Measurements from ENCODE around the gene BTG2.

BTG2 gene

DNA sequence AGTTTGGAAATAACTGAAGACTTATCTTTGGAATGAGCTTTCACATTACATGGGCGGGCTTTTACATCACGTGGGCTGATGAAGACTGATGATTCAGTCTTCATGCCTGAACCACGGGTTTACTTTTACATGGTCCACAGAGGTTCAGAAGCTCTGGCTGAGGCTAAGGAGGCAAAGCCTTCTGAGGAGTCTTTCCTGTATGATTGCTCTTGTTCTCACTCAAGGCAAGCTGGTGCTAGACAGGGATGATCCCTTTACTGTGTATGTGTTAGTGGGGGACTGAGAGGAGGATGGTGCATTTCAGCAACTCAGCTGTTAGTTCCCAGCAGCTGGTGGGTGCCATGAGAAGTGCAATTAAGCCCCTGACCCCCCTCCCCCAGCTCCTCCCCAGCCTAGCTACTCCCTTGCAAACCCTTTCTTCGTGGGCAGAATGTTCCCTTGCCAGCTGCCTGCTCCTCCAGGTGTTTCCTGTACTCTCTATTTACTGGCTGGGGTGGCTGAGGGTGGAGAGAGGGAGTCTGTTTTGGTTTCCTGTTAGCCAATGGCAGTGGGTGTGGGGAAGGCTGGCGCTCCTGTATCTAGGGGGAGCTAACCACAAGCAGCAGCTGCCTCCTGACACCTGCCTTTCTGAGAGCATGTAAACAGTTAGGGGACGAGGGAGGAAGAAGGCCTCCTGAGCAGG is 15.4 kb downstream of the BTG2 start:
- DNase-seq: peak; percentile 32

DNA sequence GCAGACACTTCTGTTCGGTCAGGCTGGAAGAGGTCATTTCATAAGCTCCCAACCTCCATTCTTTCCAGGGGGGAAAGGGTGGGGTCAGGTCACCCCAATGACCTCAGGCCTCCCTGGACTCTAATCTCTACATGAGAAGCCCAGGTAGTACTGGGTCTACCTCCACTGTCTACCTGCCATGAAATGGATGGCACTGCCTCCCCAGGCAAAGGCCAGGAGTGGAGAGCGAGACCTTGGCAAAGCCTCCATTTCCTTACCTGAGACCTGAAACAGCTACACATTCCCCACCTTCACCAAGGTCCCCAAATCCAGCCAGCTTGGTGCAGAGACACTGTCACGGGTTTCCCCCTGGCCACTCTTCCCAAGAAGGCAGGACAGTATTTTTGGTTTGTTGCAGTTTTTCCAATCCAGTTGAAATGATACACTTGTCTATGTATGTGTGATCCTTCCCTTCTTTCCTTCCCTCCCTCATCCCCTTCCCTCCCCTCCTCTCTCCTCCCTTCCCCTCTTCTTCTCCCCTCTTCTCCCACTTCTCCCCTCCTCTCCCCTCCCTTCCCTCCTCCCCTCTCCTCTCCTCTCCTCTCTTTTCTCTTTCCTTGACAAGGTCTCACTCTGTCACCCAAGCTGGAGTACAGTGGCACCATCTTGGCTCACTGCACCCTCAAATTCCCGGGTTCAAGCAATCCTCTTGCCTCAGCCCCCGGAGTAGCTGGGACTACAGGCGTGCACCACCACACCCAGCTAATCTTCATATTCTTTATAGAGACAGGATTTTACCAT is 16.1 kb downstream of the BTG2 start:
- no peak for DNase-seq

DNA sequence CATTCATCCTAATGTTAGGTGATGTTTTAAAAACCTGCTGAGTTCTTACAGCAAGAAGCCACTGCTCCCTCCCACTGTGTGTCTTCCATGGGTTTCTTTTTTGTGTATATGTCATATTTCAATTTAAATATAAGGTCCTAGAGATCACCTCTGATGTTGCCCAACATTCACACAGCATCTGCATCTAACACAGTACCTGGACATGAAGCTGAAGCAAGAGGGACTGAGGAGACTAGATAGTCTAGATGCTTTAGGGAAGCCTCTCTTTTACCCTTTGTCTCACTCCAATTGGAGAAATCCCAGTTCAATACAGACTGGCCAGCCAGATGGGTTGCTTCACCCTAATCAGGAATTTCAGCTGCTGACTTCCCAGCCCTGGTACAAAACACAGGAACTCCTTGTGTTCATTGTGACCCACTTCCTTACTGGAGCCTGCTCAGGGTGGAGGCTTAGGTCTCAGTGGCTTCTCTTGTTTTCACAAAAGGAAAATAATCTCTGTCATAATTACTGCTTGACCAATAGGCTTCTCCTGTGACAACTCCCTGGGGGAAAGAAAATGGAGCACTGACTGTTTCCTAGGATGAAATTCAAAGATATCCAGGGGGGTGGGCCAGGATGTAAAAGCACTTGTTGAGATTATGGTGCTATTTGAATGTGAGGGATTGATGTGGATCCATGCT is 17.3 kb downstream of the BTG2 start:
- no peak for DNase-seq

DNA sequence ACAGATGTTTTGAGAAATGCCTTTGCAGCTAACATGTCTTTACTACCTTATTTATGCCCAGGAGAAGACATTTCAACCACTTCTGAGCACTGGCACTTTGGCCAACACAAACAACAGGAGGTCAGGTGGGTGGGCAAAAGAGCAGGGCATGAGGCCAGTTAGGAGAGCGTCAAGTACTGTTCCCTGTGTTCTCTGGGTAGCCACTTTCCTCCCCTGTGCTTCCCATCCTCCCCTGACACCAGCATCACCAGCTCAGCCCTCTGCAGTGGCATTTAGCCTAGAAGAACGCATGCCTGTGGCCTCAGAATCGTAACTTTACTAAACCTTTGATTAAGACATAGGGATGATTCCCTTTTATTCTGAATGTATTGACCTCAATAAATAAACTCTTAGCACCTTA is 18.3 kb downstream of the BTG2 start:
- DNase-seq: no peak

DNA sequence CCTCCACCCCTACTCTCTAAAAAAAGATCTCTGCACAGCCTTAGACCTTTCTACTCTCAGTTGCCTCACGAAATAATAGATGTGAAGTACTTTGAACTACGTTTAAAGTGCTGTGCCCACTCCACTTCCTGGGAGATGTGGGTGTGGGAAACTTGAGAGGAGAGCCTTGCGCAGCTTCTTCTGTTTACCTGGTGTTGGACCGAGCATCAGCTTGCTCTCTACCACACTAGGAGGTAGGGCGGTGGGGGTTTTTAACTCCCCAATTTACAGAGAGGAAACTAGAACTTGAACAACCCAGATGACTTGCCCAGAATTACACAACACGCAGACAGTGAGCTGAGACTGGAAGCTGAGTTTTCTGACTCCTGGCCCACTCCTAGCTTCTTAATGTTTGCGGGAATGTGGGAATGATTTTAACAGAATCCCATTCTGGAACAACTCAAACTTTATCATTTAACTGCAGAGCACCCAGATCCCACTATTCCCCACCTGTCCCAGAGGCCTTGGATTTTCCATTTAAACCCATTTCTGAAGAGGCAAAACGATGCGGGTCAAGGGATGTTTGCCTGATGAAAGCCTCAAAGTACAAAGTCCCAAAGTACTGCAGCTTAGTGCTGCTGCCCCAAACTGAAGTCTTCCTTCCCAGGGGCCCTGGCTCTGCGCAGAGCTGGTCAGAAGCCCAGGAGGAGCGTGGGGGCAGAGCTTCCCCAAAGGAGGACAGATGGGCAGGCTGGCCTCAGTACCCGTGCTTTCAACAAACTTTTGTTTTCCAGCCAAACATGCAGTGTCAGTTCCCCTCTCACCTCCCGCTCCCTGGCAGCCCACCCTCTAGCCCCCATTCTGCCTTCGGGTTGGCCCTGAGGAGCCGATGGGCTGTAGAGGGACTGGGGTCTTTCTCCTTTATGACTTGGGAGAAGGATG is 19.0 kb downstream of the BTG2 start:
- no peak for DNase-seq

DNA sequence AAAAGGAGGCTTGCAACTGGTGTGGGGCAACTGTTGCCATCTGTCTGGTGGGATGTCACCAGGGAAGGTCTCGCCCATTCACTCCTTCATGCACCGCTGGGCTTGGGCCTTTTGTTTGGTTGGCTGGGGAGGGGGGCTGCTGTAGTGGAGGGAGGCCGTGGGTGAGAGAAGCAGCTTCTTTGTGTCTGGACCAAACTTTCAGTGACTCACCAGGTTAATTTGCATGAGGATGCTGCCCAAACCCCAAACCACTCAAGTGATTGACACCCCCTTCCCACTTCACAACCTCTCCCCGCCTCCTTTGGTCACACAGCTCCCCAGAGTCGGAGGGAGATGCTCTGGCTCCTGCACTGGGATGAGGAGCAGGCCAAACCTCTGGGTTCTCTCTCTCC is 19.7 kb downstream of the BTG2 start:
- peak; percentile 43 for DNase-seq

DNA sequence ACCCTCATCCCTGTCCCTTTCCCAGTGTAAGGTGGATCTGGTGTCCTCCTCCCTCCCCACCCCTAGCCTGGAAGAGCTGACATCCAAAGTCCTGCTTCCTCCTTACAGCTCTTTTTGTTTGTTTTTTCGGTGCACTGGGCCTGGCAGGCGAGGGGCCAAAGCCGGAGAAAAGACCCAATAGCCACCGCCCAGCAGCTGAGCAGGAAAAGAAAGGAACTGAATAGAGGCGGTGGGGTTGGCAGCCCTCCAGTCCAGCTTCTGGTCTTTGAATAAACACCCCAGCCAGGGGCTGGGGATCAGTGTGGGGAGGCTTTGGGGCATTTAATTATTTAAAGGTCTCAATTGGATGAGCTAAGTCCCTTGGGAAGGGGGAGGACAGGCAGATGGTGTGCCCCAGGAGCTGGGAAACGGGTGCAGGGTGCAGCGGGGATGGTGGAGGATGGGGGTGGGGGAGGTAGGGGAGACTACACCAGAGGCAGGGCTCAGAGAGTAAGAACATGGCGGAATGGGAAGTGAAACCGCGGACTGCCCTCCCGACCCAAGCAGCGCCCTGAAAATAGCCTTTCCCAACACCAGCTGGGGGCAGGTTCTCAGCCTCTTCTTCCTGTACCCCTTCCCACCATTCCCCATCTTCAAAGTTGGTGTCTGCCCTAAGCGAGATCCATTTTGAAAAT is 20.2 kb downstream of the BTG2 start:
- DNase-seq: peak; percentile 53

DNA sequence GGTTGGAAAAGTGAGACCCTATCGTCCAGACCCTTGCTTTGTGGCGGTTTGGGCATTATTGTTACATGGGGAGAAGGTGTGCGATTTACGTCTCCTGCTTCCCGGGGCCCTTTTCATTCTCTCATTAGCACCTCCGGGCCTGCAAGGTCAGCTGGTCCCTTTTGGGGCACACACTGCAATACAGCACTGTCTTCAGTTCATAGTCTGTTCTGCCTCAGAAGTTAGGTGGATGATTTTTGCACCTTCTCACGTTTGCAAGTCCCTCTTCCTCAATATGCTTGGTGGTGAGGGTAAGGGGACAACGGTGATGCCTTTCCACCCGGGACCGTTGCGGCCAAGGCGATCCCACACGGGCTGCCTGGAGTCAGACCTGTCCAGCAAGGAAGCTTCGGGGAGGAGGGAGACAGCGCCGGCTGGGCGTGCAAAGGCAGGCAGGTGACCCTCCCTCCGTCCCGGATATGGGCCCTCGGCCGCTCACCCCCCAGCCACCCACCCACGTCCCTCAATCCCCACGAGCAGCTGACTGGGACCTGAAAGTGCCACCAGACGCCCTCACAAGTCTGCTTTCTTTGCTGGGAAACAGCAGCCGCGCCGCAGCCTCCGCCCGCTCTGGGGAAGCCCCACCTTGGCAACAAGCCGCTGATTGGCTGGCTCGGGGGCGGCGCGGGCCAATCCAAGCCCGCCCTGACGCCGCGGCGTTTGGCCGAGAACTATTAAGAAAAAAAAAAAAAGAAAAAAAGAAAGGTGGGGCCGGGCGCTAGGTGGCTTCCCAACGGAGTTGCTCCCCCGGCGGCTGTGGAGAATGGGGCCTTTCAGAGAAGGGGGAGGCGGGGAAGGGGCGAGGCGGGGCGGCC is 21.7 kb downstream of the BTG2 start:
- peak; percentile 91 for DNase-seq

DNA sequence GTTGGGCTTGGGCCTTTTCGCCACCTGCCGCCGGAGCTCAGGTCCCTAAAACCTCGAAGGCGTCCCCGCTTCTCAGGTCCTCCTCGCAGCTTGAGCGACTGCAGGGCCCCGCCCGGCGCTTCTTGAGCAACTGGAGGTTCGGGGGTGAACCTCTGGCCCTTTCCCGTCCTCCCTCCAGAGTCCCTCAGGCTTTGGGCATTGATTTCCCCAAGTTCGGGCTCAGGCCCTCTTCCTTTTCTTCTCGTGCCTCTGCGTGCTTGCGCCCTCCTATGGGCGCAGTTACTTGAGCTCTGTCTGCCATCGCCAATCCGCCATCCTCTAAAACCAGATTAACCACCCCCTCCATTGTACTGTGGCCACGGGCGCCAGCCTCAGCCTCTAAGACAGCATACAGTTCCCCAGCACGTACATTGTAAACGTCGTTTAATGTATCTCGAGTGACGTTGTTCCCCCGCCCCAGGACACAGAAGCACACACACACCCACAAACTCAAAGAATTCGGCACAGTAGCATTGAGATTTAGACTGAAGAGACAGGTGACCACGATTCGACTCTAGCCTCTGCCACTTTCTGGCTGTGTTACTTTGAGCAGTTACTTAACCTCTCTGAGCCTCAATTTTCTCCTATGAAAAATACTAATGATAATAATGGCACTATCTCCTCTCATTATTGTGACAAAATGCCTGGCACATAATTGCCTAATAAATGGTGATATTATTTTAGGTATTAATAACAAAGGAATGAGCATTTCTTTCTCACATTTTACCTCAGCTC is 22.6 kb downstream of the BTG2 start:
- DNase-seq: peak; percentile 49

DNA sequence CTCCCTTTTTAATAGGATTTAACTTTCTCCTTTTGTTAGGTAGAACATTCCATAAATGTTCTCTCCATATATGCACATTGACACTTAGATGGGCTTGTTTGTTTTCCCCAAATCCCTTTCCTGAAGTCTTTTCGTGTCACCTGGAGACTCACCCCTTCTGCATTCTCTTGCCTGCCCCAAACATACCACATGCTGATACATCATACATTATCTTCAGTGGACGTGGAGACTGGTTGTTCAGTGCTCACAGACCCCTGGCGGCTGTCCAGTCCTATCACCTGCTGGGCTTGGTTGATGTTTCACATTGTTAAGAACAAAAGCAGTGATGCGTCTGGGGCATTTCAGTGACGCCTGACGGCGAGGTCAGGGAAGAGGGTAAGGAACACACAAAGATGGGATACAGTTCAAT is 23.4 kb downstream of the BTG2 start:
- DNase-seq: no peak

DNA sequence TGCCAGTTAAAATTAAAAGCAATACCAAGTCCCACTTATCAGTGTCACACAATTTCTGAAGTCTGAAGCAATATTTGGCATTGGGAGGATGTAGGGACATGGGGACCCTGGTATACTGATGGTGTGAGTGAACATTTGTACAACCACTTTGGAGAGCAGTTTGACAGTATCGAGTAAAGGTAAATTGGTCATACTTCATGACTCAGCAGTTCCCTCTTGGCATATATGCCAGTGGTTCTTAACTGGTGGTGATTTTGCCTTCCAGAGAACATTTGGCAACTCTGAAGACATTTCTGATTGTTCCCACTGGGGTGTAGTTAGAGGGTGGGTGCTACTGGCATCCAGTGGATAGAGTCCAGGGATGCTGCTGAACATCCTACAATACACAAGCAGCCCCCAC is 25.9 kb downstream of the BTG2 start:
- DNase-seq: no peak

DNA sequence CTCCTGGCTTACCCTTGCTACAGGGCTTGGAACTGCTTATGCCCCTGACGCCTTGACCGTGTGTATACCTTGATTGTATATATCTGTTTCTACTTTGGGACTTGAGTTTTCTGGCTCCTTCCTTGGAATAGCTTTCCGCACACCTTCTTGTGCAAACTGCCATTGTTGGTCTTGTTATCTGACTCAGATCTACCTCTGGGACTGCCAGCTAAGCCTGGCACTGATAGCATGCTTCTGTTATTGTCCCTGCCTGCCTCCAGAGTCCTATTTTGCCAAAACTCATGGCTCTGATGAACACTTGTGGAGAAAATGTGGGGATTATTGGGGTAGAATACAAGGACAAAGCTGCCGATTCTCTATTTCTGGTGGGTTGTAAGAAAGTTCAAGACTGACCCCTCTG is 30.2 kb downstream of the BTG2 start:
- DNase-seq: no peak

DNA sequence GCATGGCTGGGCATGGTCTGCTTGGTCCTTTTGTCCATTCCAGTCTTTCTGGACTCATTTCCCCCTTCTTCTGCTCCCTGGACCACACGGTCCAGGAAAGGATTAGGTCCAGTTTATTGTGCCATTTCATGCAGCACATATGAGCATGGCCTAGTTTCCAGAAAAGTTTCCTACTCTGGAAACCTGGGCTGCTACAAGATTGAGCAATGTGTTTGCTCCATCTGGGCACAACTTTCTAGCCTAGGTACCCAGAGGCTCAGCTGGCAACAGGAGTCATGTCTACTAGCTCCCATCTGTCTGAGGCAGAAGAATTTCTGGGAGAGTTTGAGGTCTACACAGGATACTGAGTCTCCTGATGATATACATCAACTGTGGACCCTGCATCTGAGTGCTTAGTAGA is 30.8 kb downstream of the BTG2 start:
- no peak for DNase-seq

DNA sequence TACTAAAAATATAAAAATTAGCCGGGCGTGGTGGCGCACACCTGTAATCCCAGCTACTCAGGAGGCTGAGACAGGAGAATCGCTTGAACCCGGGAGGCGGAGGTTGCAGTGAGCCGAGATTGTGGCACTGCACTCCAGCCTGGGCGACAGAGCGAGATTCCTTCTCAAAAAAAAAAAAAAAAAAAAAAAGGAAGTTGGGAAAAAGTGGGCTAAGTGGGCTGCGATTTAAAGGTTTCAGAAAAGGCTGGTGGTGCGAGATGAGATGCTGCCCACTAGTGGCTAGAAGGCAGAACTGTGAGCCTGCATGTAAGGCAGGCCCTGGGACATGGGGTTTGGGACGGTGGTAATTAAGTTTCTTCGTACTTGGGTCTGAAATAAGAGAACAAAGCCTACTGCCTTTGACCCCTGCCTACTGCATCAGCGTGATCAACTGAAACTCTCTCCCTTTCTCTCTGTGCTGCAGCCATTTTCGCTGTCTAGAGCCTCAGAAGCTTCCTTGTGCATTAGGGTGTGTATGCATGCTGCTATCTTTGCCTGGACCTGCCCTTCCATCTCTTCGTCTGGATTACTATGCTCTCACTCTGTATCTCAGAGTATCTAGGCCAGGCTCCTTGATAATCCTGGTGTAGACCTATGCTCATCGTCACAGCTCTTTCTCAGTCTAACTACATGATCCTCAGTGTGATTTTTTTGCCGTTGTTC is 33.2 kb downstream of the BTG2 start:
- DNase-seq: peak; percentile 60

DNA sequence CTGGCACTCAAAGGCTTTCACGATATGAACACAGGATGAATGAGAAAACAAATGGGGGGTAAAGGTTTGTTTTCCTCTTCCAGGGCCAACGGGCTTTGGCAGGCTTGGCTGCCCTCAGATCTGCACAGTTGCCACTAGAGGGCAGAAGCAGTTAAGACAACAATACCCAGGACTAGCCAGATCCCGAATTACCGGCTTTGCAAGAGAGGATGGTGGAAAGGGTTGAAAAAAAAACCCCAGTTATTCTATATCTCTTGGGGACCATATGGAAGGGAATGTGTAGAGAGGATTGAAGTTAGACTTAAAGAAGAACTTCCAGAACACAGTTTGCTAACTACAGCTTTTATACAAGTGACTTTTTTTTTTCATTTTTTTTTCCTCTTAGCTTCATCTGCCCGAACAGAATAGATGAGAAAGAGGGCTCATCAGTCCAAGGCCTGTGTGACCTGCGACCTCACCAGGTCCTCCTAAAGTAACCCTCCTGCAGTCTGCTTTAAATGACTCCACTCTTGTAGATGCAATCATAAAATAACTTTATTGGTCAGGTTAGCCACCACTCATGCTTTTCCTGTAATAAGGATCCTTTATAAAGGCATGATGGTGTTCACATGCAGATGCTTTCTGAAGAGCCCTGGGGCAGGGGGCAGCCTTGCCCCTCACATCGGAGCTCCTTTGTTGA is 34.9 kb downstream of the BTG2 start:
- DNase-seq: peak; percentile 95

DNA sequence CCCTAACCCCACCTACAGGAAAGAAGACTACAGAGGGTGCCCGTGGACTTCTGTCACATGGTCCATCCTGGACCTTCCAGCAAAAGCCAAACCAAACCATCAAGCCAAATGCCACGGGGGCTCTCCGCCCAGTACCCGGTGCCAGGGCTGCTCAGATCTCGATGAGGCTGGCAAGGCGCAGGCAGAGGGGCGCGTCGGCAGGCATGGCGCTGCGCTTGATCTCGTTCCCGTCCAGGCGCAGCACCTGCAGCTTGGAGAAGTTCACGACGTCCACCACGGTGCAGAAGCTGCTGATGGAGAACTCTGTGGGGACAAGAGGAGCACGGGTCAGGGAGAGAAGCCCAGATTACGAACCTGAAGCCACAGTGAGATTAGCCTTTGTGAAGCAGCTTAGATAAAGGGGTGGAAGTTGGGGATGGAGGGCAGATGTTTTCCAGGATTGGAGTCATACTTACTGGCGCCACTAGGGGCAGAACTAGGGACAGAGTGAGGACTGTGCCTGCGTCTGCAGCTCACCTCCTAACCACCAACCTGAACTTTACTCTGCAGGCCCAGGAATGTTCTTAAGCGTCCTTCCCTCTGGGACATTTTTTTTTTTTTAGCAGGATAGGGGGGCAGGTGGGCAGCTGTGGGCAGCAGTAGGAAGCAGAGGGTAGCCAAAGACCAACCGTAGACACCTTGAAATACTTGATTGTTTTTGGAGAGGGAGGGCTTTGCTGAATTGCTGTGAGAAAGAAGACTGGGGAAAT is 37.0 kb downstream of the BTG2 start:
- peak; percentile 40 for DNase-seq

DNA sequence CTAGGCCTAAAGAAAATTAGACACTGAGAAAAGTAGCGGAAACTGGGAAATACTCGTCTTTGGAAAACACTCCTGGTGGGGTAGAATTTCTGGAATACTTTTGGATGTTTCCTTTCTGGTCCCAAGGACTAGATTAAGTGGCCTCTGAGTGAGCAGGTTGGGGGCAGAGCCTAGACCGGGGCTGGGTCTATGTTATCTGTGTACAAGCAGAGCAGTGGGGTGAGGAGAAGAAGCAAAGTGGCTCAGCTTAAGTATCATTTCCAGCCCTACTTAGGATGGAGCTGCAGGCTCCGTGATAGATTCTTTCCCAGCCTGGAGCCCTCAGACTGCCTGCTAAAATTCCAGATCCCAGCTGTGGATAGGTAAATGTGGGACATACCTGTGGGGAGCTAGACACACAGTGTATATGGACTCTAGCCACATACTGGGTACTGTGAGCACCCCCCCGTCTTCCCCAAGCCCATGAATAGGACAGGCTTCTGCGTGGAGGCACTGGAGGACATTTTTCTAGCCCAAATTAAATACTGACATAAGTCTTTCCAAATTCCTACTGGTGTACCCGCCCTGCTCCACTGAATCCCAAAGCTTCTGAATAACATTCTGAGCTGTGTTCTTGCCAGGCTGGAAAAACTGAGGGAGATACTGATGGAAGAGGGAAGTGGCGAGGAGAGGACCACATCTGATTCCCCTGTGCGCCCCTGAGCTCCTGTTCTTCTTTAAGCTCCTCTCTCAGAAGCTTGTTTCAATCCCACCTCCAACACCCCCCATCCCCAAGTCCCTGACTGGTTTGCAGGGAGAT is 38.8 kb downstream of the BTG2 start:
- no peak for DNase-seq

Measured in NCI-H1694 treated with DMSO at 0.1 percent for 48 hours (cell line).